ENCODE measurements around the gene ADH1A.
"Not testable (repeated sequence)": the region's sequence is repeated elsewhere in the genome, so short reads cannot be mapped to it uniquely, and the experiment has no call there.

ADH1A gene

GRCh38 chr4:99281261-99281660, 9.5 kb downstream of the ADH1A start:
- DNase-seq (ENCODE audit: low spot score), result no peak

- no peak for DNase-seq (ENCODE audit: low spot score)
Measured at GRCh38 chr4:99276417-99276816, 14.4 kb downstream of the ADH1A start.

GRCh38 chr4:99275885-99276284, 14.9 kb downstream of the ADH1A start:
- no peak for DNase-seq (ENCODE audit: low spot score)

GRCh38 chr4:99275050-99275449, 15.7 kb downstream of the ADH1A start:
- DNase-seq (ENCODE audit: low spot score), result no peak

GRCh38 chr4:99273704-99274103, 17.1 kb downstream of the ADH1A start:
- no peak for DNase-seq (ENCODE audit: low spot score)

GRCh38 chr4:99264927-99265326, 25.9 kb downstream of the ADH1A start:
- DNase-seq (ENCODE audit: low spot score), result no peak

GRCh38 chr4:99252746-99253145, 38.0 kb downstream of the ADH1A start:
- DNase-seq (ENCODE audit: low spot score), result no peak

- DNase-seq (ENCODE audit: low spot score), result no peak
Measured at GRCh38 chr4:99248714-99249113, 42.1 kb downstream of the ADH1A start.

- DNase-seq (ENCODE audit: low spot score), result no peak
Measured at GRCh38 chr4:99235955-99236354, 54.8 kb downstream of the ADH1A start.

- no peak for DNase-seq (ENCODE audit: low spot score)
Measured at GRCh38 chr4:99234331-99235010, 56.3 kb downstream of the ADH1A start.

GRCh38 chr4:99233397-99233796, 57.4 kb downstream of the ADH1A start:
- DNase-seq (ENCODE audit: low spot score), result not testable (repeated sequence)

- DNase-seq (ENCODE audit: low spot score), result not testable (repeated sequence)
Measured at GRCh38 chr4:99228706-99229105, 62.1 kb downstream of the ADH1A start.

- not testable (repeated sequence) for DNase-seq (ENCODE audit: low spot score)
Measured at GRCh38 chr4:99227646-99228045, 63.1 kb downstream of the ADH1A start.

Measured in cerebellar cortex (tissue), 1 donor.